HepG2 (cell line): ENCODE results near the gene ATXN7L3. TPM values are rescaled to one million over a fixed set of nuclear protein-coding genes. Genes with fewer than 3 reads are reported as not detected.

Experiments
- ARID5B ChIP-seq: IDR thresholded peaks from 2 replicates; pipeline ENCODE4 v1.4.0; 2020; ENCODE audit warnings: mild to moderate bottlenecking, missing genetic modification reagents
- ATF3 ChIP-seq: sonication (generic); formaldehyde crosslinking; IDR thresholded peaks from 2 replicates; pipeline ENCODE4 v1.4.0; 2020; ENCODE audit warnings: missing genetic modification reagents
- CCAR2 ChIP-seq: fragments of 200-400 bp; formaldehyde crosslinking; optimal IDR thresholded peaks from 2 replicates; pipeline ENCODE3; 2018; ENCODE audit warnings: low read depth, mild to moderate bottlenecking, low read length, moderate library complexity
- GABPA ChIP-seq, 2 experiments: IDR thresholded peaks; 2 replicates each; pipeline ENCODE4 v1.6.1; 2011 to 2016; ENCODE audit warnings: low read depth in 2 of 2, low read length in 1 of 2, missing biosample characterization in 1 of 2, missing genetic modification characterization in 1 of 2
- HNRNPL ChIP-seq: fragments of 200-400 bp; formaldehyde crosslinking; IDR thresholded peaks from 2 replicates; pipeline ENCODE4 v1.6.1; 2017; ENCODE audit warnings: mild to moderate bottlenecking, low read depth, low read length
- JUND ChIP-seq: sonication (generic); formaldehyde crosslinking; IDR thresholded peaks from 2 replicates; pipeline ENCODE4 v1.8.0; 2022; ENCODE audit warnings: mild to moderate bottlenecking, missing genetic modification reagents
- KDM2A ChIP-seq: sonication (generic); formaldehyde crosslinking; IDR thresholded peaks from 2 replicates; pipeline ENCODE4 v1.4.0; 2020; ENCODE audit warnings: low read depth, missing genetic modification reagents, borderline replicate concordance
- MED13 ChIP-seq: sonication (generic); formaldehyde crosslinking; IDR thresholded peaks from 2 replicates; pipeline ENCODE4 v1.5.0; 2020; ENCODE audit warnings: missing genetic modification reagents
- POLR2AphosphoS2 ChIP-seq: IDR thresholded peaks from 2 replicates; pipeline ENCODE4 v1.6.1; 2011; ENCODE audit warnings: low read depth, low read length, improper control_type of control experiment
- POLR2AphosphoS5 ChIP-seq: IDR thresholded peaks from 2 replicates; pipeline ENCODE4 v1.6.1; 2012; ENCODE audit warnings: low read depth, low read length
- RBFOX2 ChIP-seq: fragments of 200-400 bp; formaldehyde crosslinking; IDR thresholded peaks from 2 replicates; pipeline ENCODE4 v1.6.1; 2017; ENCODE audit warnings: low read depth, mild to moderate bottlenecking, low read length
- TARDBP ChIP-seq: sonication (generic); formaldehyde crosslinking; IDR thresholded peaks from 2 replicates; pipeline ENCODE4 v1.8.0; 2022; ENCODE audit warnings: mild to moderate bottlenecking, missing genetic modification reagents
- THYN1 ChIP-seq: sonication (generic); formaldehyde crosslinking; IDR thresholded peaks from 2 replicates; pipeline ENCODE4 v1.8.1; 2023; ENCODE audit warnings: low read depth, mild to moderate bottlenecking, moderate library complexity, missing genetic modification reagents, borderline replicate concordance
- ZHX2 ChIP-seq, 2 experiments: sonication (generic) in 1 of 2; formaldehyde crosslinking in 1 of 2; IDR thresholded peaks; 2 replicates each; pipeline versions ENCODE4 v1.6.1 to v1.9.0; 2014 to 2022; ENCODE audit warnings: antibody characterized with exemption in 1 of 2, borderline replicate concordance in 1 of 2, inconsistent platforms in 1 of 2, low read depth in 1 of 2, missing genetic modification reagents in 1 of 2
- ZNF12 ChIP-seq: sonication (generic); formaldehyde crosslinking; IDR thresholded peaks from 2 replicates; pipeline ENCODE4 v1.5.0; 2020; ENCODE audit warnings: missing genetic modification reagents
- ZNF160 ChIP-seq: sonication (generic); formaldehyde crosslinking; IDR thresholded peaks from 2 replicates; pipeline ENCODE4 v1.8.0; 2022; ENCODE audit warnings: mild to moderate bottlenecking, inconsistent platforms, missing genetic modification reagents
- ZNF3 ChIP-seq: IDR thresholded peaks from 2 replicates; pipeline ENCODE4 v1.7.0; 2017; ENCODE audit warnings: inconsistent platforms
- ZNF432 ChIP-seq: sonication (generic); formaldehyde crosslinking; IDR thresholded peaks from 2 replicates; pipeline ENCODE4 v1.5.0; 2020; ENCODE audit warnings: missing genetic modification reagents, mild to moderate bottlenecking, borderline replicate concordance
- ZNF75D ChIP-seq: sonication (generic); formaldehyde crosslinking; IDR thresholded peaks from 2 replicates; pipeline ENCODE4 v1.8.1; 2023; ENCODE audit warnings: missing genetic modification reagents, mild to moderate bottlenecking, borderline replicate concordance
- ZNF782 ChIP-seq: sonication (generic); formaldehyde crosslinking; IDR thresholded peaks from 2 replicates; pipeline ENCODE4 v1.4.0; 2020; ENCODE audit warnings: missing genetic modification reagents, mild to moderate bottlenecking, borderline replicate concordance
- polyA plus RNA-seq, 8 experiments: library from polyadenylated mRNA; depleted of rRNA in 3 of 8; stranded (reverse) in 7 of 8; unstranded in 1 of 8; fragments of >200 nt; fragmentation: Illumina TruSeq in 4 of 8; extraction: Trizol in 4 of 8; gene quantifications; 2 replicates each; pipeline versions ENCODE4 v1.2.1 to v1.2.3, GENCODE V29; 2011 to 2016; ENCODE audit warnings: low read depth in 4 of 8, missing spikeins in 1 of 8, mixed read lengths in 1 of 8; ENCODE audit not compliant: insufficient read depth in 1 of 8
- total RNA-seq, 5 experiments: library from RNA; depleted of rRNA; stranded (reverse); fragments of >200 nt; fragmentation: Illumina TruSeq; extraction: Trizol; gene quantifications; 2 replicates each; pipeline ENCODE4 v1.2.3, GENCODE V29; 2016; ENCODE audit warnings: low read depth in 1 of 5

The ATXN7L3 gene
- total and polyA plus RNA-seq, 2 of the 13 experiments (the other 11 are each of a cell fraction or from before 2014, with no cell fraction given), result 44.5 to 59.1 TPM

GRCh38 chr17:44191941-44192496 is 7.7 kb downstream of the ATXN7L3 start (continued):
- TF ChIP-seq ZHX2 (IDR thresholded peaks at IDR 0.05; ENCODE audit: low read depth), result no peak
- no peak for TF ChIP-seq ZHX2 (CRISPR knock-in tag; IDR thresholded peaks at IDR 0.05; ENCODE audit: borderline replicate concordance)
- 0 out of 2 replicates have a peak, but pooled peaks have one; percentile 12 for TF ChIP-seq POLR2AphosphoS5
- no peak for TF ChIP-seq ZNF75D (CRISPR knock-in tag)
- no peak for TF ChIP-seq ZNF782 (CRISPR knock-in tag)
- TF ChIP-seq ATF3, result no peak
- no peak for TF ChIP-seq KDM2A (CRISPR knock-in tag)
- TF ChIP-seq RBFOX2, result 0 out of 2 replicates have a peak, but pooled peaks have one; percentile 8
- 0 out of 2 replicates have a peak, but pooled peaks have one; percentile 47 for TF ChIP-seq ZNF12 (CRISPR knock-in tag)
- no peak for TF ChIP-seq ZNF3 (CRISPR knock-in tag)
- TF ChIP-seq GABPA (IDR thresholded peaks at IDR 0.05; ENCODE audit: low read depth, low read length), result no peak
- no peak for TF ChIP-seq GABPA (CRISPR knock-in tag; IDR thresholded peaks at IDR 0.05; ENCODE audit: low read depth)
- TF ChIP-seq CCAR2, result no peak
- no peak for TF ChIP-seq ARID5B (CRISPR knock-in tag)
- no peak for TF ChIP-seq MED13 (CRISPR knock-in tag)
- no peak for TF ChIP-seq JUND (CRISPR knock-in tag)
- 0 out of 2 replicates have a peak, but pooled peaks have one; percentile 21 for TF ChIP-seq POLR2AphosphoS2
- TF ChIP-seq TARDBP, result no peak
- no peak for TF ChIP-seq ZNF432 (CRISPR knock-in tag)
- no peak for TF ChIP-seq THYN1
- TF ChIP-seq ZNF160, result no peak
- no peak for TF ChIP-seq HNRNPL
